Endothelial cell of umbilical vein (primary cell): ENCODE results near the gene KIAA1958.

ENCODE experiments used
- EZH2 ChIP-seq: IDR thresholded peaks from 2 replicates; pipeline ENCODE4 v1.6.1; 2012; ENCODE audit warnings: borderline replicate concordance, low read depth, mild to moderate bottlenecking, moderate library complexity, low read length, inconsistent platforms; ENCODE audit not compliant: severe bottlenecking
- FOS ChIP-seq: IDR thresholded peaks from 2 replicates; pipeline ENCODE4 v1.6.1; 2011; ENCODE audit warnings: mild to moderate bottlenecking, low read length, moderate library complexity, borderline replicate concordance; ENCODE audit not compliant: insufficient read depth
- JUN ChIP-seq: IDR thresholded peaks from 2 replicates; pipeline ENCODE4 v1.6.1; 2011; ENCODE audit warnings: borderline replicate concordance, low read depth; ENCODE audit not compliant: insufficient read length, insufficient read depth
- MYC ChIP-seq: IDR thresholded peaks from one replicate; pipeline ENCODE4 v1.6.1; 2011; ENCODE audit warnings: mild to moderate bottlenecking, low read depth, low read length
- POLR2A ChIP-seq: IDR thresholded peaks from 2 replicates; pipeline ENCODE4 v1.6.1; 2012; ENCODE audit warnings: low read depth, mild to moderate bottlenecking, control low read depth, low read length
- POLR2AphosphoS5 ChIP-seq: IDR thresholded peaks from 2 replicates; pipeline ENCODE4 v1.6.1; 2012; ENCODE audit warnings: low read depth, mild to moderate bottlenecking, control low read depth, low read length, moderate library complexity; ENCODE audit not compliant: insufficient read depth
- TF ChIP-seq, protein P1 (sequence below), 2 donors: IDR thresholded peaks; 1 replicate in 1 of 2; 2 replicates in 1 of 2; pipeline ENCODE4 v1.5.1; 2011; ENCODE audit warnings: low read length in 2 of 2, mild to moderate bottlenecking in 2 of 2, moderate library complexity in 2 of 2, control low read depth in 1 of 2, inconsistent platforms in 1 of 2, low read depth in 1 of 2; ENCODE audit not compliant: insufficient read depth in 1 of 2; ENCODE audit errors: extremely low read depth in 1 of 2
- TF ChIP-seq, protein P2 (sequence below): IDR thresholded peaks from 2 replicates; pipeline ENCODE4 v1.6.1; 2011; ENCODE audit not compliant: insufficient read depth, insufficient read length

DNA sequence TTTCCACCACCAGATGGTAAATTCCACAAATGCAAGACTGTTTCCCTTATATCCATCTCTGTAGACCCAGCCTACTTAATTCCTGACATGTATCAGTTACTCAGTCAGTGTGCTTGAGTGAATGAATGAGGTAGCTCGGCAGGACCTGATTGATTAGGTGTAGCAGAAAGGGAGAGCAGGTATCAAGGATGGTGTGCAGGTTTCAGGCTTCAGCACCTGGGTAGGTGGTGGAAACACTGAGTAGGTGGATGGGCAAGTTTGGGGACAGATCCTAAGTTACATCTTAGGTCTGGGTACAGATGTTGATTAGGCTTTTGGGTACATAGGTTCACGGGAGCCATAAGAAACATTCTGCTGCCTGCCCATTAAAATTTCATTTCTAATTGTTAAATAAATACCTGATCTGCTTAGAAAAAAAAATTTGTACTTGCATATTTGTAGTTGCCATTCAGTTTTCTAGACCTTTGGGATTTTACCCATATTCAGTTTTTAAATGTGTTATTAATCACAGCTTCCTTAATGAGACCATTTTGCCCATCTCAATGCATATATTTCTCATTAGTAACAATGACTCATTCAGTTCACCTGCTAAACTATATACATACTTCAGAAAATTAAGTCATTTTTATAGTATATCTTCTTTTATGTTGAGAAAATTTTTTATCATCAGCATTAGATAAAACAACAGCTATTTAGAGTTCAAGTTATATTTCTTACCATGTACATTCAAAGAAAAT, 119.5 kb downstream of the KIAA1958 start:
- TF ChIP-seq, protein P1, sequence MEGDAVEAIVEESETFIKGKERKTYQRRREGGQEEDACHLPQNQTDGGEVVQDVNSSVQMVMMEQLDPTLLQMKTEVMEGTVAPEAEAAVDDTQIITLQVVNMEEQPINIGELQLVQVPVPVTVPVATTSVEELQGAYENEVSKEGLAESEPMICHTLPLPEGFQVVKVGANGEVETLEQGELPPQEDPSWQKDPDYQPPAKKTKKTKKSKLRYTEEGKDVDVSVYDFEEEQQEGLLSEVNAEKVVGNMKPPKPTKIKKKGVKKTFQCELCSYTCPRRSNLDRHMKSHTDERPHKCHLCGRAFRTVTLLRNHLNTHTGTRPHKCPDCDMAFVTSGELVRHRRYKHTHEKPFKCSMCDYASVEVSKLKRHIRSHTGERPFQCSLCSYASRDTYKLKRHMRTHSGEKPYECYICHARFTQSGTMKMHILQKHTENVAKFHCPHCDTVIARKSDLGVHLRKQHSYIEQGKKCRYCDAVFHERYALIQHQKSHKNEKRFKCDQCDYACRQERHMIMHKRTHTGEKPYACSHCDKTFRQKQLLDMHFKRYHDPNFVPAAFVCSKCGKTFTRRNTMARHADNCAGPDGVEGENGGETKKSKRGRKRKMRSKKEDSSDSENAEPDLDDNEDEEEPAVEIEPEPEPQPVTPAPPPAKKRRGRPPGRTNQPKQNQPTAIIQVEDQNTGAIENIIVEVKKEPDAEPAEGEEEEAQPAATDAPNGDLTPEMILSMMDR (IDR thresholded peaks at IDR 0.05; ENCODE audit: extremely low read depth in 1 of 2, insufficient read depth in 1 of 2, low read depth in 1 of 2, low read length in 2 of 2) = no peak
- TF ChIP-seq POLR2A = no peak
- no peak for TF ChIP-seq EZH2
- no peak for TF ChIP-seq POLR2AphosphoS5
- TF ChIP-seq MYC = no peak
- TF ChIP-seq, protein P2, sequence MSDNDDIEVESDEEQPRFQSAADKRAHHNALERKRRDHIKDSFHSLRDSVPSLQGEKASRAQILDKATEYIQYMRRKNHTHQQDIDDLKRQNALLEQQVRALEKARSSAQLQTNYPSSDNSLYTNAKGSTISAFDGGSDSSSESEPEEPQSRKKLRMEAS = no peak
- no peak for TF ChIP-seq JUN
- TF ChIP-seq FOS = no peak
